HG03135 (cell line): Measurements from ENCODE around the gene FILIP1L.

ENCODE experiments used
- ATAC-seq: cut with Tn5 transposase; IDR thresholded peaks from one replicate; pipeline ENCODE4 v1.9.1; 2021; ENCODE audit warnings: mild to moderate bottlenecking, moderate library complexity; ENCODE audit not compliant: unreplicated experiment

FILIP1L gene

DNA sequence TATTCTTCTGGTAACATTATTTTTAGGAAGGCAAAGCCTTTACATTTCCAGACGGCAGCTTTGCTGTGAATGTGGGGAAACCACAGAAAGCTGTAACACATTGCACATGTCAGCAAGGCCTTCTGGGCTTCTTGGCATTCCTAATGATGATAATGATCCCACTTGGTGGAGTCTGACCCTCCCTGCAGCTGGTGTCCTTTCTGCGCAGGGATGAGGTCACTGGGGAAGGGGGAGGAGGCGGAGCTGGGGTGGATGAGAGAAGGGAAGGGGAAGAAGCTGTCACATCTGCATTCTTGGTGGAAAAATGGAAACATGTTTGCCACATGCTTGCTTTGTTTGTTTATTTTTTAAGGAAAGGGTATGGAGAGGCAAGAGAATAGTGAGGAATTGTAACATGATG is 68.6 kb downstream of the FILIP1L start:
- no peak for ATAC-seq

DNA sequence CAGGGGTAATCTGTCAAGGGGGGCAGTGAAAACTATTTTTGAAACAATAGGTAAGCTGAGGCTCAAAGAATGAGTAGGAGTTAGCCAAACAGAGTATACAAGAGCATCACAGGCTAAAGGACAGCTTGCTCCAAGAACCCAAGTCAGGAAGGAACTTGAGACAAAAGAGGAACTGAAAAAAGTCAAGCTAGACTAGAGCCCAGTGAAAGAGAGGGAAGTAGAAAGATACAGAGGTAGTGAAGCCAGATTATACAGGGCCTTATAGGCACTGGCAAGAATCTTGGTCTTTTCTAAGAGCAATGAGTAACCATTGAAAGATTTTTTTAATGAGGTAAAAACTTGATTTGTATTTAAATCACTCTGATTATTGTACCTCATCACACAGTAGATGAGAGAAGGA is 69.9 kb downstream of the FILIP1L start:
- peak; percentile 81 for ATAC-seq

GRCh38 chr3:100043271-100043670 is 71.0 kb downstream of the FILIP1L start:
- no peak for ATAC-seq

GRCh38 chr3:100042166-100042981 is 71.9 kb downstream of the FILIP1L start:
- no peak for ATAC-seq

DNA sequence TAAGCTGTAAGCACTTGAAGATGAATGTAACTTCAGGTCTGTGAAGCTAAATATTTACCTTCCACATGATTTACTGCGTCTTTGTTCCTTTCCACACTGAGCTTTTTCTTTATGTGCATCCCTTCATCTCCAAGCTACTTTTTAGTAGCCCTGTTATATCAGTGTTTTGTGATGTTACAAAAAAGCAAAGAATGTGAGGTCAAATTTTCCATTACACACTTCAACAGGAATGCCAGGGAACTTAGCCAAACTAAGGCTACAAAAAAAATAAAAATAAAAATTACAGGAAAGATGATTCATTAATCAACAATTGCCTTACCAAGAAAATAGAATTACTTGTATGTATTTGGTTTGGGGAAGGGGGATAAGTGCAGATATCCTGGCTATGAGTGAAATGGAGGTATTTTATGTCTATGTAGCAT is 73.0 kb downstream of the FILIP1L start:
- ATAC-seq: no peak

GRCh38 chr3:100040451-100041225 is 73.7 kb downstream of the FILIP1L start:
- ATAC-seq: no peak

GRCh38 chr3:100039075-100039474 is 75.2 kb downstream of the FILIP1L start:
- ATAC-seq: no peak

GRCh38 chr3:100033903-100034471 is 80.3 kb downstream of the FILIP1L start:
- no peak for ATAC-seq

GRCh38 chr3:100033184-100033583 is 81.1 kb downstream of the FILIP1L start:
- ATAC-seq: no peak

GRCh38 chr3:100032243-100032642 is 82.1 kb downstream of the FILIP1L start:
- ATAC-seq: no peak

GRCh38 chr3:100030914-100031425 is 83.3 kb downstream of the FILIP1L start:
- no peak for ATAC-seq

- ATAC-seq: no peak
Observed at GRCh38 chr3:100030346-100030745, 84.0 kb downstream of the FILIP1L start.

DNA sequence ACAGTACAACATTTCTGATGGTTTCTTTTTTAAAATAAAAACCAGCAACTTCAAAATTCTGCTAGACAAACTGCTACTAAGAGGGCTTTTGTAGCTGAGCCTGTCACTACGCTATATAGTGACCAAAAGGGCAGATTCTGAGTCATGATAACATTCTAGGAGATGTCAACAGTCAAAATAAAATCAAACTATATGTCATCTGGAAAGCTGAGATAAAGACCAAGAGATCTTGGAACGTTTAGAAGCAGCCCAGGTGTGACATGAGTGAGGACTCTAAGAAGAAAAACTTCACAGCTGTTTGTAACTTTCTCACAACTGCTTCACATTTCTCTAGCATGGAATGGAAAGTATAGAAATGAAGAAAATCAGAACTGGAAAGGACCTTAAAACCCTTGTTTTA is 84.6 kb downstream of the FILIP1L start:
- no peak for ATAC-seq

GRCh38 chr3:100029052-100029451 is 85.2 kb downstream of the FILIP1L start:
- no peak for ATAC-seq

- no peak for ATAC-seq
Observed at GRCh38 chr3:100027321-100027720, 87.0 kb downstream of the FILIP1L start.

GRCh38 chr3:100024520-100025303 is 89.6 kb downstream of the FILIP1L start:
- no peak for ATAC-seq

- no peak for ATAC-seq
Observed at GRCh38 chr3:100023595-100023994, 90.7 kb downstream of the FILIP1L start.

- ATAC-seq: no peak
Observed at GRCh38 chr3:100023150-100023549, 91.2 kb downstream of the FILIP1L start.

- no peak for ATAC-seq
Observed at GRCh38 chr3:100022506-100022905, 91.8 kb downstream of the FILIP1L start.

DNA sequence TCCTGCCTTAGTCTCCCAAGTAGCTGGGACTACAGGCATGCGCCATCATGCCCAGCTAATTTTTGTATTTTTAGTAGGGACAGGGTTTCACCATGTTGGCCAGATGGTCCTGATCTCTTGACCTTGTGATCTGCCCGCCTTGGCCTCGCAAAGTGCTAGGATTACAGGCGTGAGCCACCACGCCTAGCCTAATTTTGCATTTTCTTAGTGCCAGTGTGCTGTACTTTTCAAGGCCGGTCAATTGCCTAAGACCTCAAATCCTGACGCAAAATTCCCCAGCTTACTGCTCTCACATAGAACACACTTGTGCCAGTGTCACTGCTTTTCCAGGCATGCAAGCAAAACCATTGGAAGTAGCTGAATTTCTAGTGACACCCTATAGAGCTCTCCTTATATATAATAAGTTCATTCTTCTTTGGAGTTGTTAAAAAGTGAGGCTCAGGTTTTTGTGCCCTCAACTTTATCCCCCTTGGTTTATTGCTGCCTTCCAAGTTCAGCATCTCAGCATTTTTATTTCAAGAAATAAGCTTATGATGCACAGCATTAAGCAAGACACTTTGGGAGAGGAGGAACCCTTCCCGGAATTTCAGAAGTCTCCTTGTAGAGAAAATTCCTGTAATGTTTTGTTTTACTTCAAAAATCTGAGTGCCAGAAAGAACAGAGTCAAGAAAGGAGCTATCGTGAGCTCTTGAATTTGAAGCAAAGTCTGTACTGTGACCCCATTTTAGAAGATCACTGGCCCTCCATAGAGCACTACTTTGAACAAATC is 93.2 kb downstream of the FILIP1L start:
- ATAC-seq: no peak
